GM13976 (cell line): ENCODE results near the gene KLHL26.
A peak's percentile ranks its signal among the peaks of the same experiment; 100 is the strongest.

Experiments
- DNase-seq: peaks from one replicate; pipeline ENCODE4 v3.0.0; 2012; ENCODE audit warnings: low spot score
- CTCF ChIP-seq: IDR thresholded peaks from 2 replicates; pipeline ENCODE4 v1.5.1; 2012; ENCODE audit warnings: borderline replicate concordance, mild to moderate bottlenecking; ENCODE audit not compliant: insufficient read depth; ENCODE audit errors: extremely low read depth, missing control alignments, control extremely low read depth
- in situ Hi-C: fragments of 300-500 bp; cut with MboI; formaldehyde crosslinking; loops from one replicate; pipeline ENCODE4 v1.12.0; 2022; ENCODE audit warnings: low sequenced_read_pairs, mixed read lengths, inconsistent platforms; ENCODE audit not compliant: unreplicated experiment

Gene KLHL26

GRCh38 chr19:18670312-18670711, 33.5 kb downstream of the KLHL26 start:
- TF ChIP-seq CTCF: no peak
- DNase-seq: no peak
- in situ Hi-C loops: no loop called here

- no peak for DNase-seq
- no peak for TF ChIP-seq CTCF
- in situ Hi-C loops: no loop called here
Measured at GRCh38 chr19:18671303-18672043, 34.6 kb downstream of the KLHL26 start.

GRCh38 chr19:18672044-18672451, 35.2 kb downstream of the KLHL26 start:
- no peak for DNase-seq
- in situ Hi-C loops: no loop called here
- TF ChIP-seq CTCF: no peak

GRCh38 chr19:18672606-18673337, 35.9 kb downstream of the KLHL26 start:
- DNase-seq: no peak
- no peak for TF ChIP-seq CTCF
- in situ Hi-C loops: no loop called here

- DNase-seq: no peak
- in situ Hi-C loops: no loop called here
- no peak for TF ChIP-seq CTCF
Measured at GRCh38 chr19:18674616-18675015, 37.8 kb downstream of the KLHL26 start.

DNA sequence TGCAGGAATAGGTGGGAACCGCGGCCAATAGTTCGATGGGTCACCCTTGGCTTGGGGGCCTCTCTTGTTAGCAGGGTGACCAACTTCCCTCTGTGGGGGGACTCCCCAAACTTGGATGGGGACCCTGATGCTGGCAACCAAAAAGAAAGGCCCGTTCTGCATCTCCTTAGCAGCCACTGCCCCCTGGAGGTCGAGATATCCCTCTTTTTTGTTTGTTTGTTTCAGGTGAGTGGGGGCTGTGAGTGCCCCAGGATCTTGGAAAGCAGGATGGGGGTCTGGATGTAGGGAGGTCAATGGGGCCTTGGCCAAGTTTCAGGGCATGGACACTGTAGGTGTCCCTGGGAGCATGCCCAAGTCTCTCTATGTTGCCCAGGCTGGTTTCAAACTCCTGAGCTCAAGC, 39.0 kb downstream of the KLHL26 start:
- in situ Hi-C loops: no loop called here
- peak; percentile 65 for DNase-seq

More for the DNA sequence above, 39.0 kb downstream of the KLHL26 start:
- TF ChIP-seq CTCF: peak; percentile 37
